Kidney epithelial cell (primary cell): ENCODE data around the gene MARCHF7. TPM values are rescaled to one million over a fixed set of nuclear protein-coding genes. Genes with fewer than 3 reads are reported as not detected.
"Not testable (repeated sequence)": the region's sequence is repeated elsewhere in the genome, so short reads cannot be mapped to it uniquely, and the experiment has no call there.

ENCODE experiments used
- DNase-seq: peaks from one replicate; pipeline ENCODE4 v3.0.0-alpha.2; 2010; ENCODE audit warnings: low read depth
- H3K27me3 ChIP-seq: 2 replicates; pipeline ENCODE4 v1.6.0; 2011; ENCODE audit warnings: low read length; ENCODE audit not compliant: control insufficient read depth, insufficient read depth
- H3K36me3 ChIP-seq: 2 replicates; pipeline ENCODE4 v1.5.1; 2011; ENCODE audit warnings: low read length; ENCODE audit not compliant: control insufficient read depth, insufficient read depth
- H3K4me3 ChIP-seq: 2 replicates; pipeline ENCODE4 v1.5.1; 2011; ENCODE audit warnings: low read depth, mild to moderate bottlenecking, control low read depth, low read length
- total RNA-seq: library from RNA; depleted of rRNA; stranded (reverse); fragments of >200 nt; gene quantifications from 2 replicates; pipeline ENCODE4 v1.2.3, GENCODE V29; 2015
- TF ChIP-seq, protein P1 (sequence below): IDR thresholded peaks from 2 replicates; pipeline ENCODE4 v1.5.1; 2011; ENCODE audit warnings: mild to moderate bottlenecking, moderate library complexity, low read length, control low read depth, inconsistent platforms; ENCODE audit not compliant: insufficient read depth, poor library complexity, severe bottlenecking

MARCHF7 gene
- total RNA-seq, 1 donor from 2014 or later, result 87.6 TPM

GRCh38 chr2:159737917-159738296 is 25.6 kb downstream of the MARCHF7 start:
- Histone ChIP-seq H3K36me3 (peaks cover 4% of the 10 kb centered on the region), H3K27me3 (no peaks in the 10 kb centered on the region), H3K4me3 (no peak overlapping the region)
- TF ChIP-seq, protein P1, sequence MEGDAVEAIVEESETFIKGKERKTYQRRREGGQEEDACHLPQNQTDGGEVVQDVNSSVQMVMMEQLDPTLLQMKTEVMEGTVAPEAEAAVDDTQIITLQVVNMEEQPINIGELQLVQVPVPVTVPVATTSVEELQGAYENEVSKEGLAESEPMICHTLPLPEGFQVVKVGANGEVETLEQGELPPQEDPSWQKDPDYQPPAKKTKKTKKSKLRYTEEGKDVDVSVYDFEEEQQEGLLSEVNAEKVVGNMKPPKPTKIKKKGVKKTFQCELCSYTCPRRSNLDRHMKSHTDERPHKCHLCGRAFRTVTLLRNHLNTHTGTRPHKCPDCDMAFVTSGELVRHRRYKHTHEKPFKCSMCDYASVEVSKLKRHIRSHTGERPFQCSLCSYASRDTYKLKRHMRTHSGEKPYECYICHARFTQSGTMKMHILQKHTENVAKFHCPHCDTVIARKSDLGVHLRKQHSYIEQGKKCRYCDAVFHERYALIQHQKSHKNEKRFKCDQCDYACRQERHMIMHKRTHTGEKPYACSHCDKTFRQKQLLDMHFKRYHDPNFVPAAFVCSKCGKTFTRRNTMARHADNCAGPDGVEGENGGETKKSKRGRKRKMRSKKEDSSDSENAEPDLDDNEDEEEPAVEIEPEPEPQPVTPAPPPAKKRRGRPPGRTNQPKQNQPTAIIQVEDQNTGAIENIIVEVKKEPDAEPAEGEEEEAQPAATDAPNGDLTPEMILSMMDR, result no peak
- DNase-seq, result no peak

DNA sequence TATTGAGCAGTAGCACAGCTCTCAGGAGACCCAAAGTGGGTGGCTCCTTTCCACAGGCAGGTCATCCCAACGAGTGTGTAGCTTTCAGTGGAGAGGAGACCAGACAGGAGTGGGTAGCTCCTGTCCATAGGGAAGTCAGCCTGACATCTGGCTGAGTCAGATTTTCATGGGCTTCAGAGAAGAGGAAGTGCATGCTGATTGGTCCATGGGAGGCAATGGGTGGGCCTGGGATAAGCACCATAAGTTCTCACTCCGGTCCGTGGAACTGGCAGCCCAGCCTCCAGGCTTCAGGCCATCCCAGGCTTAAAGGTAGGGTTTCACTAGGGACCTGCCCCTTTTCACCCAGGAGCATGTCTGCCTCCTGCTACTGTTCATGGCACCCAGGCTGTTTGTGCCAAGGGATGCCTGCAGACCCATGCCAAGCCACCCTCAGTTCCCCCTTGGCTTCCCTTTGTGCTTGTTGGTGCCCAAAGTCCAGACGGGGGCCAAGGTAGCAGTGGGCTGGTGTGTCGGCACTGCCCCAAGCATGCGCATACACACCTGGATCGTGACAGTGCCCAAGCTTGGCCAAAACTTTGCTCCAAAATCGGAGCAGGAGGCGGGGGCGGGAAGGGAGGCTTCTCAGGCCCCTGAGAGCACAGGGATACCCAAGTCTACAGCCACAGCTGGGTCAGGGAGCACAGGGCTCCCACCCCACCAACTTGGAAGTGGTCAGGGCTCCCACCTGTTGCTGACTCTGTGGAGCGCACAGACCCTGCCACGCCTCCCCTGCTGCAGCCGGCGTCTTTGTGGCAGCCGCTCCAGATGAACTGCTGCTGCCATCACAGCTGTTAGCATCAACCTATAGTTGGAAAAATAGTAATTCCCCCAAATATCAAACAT is 26.4 kb downstream of the MARCHF7 start:
- TF ChIP-seq, protein P1, result no peak
- peaks cover 4% of the 10 kb centered on the region for H3K36me3 ChIP-seq
- DNase-seq, result no peak

GRCh38 chr2:159742846-159743245 is 30.5 kb downstream of the MARCHF7 start:
- DNase-seq, result no peak
- Histone ChIP-seq H3K36me3 (peaks cover under 1% of the 10 kb centered on the region), H3K4me3 (no peak overlapping the region), H3K27me3 (no peaks in the 10 kb centered on the region)
- TF ChIP-seq, protein P1, result no peak

More for the DNA sequence above, 26.4 kb downstream of the MARCHF7 start:
- Histone ChIP-seq H3K27me3 (no peaks in the 10 kb centered on the region), H3K4me3 (no peak overlapping the region)

DNA sequence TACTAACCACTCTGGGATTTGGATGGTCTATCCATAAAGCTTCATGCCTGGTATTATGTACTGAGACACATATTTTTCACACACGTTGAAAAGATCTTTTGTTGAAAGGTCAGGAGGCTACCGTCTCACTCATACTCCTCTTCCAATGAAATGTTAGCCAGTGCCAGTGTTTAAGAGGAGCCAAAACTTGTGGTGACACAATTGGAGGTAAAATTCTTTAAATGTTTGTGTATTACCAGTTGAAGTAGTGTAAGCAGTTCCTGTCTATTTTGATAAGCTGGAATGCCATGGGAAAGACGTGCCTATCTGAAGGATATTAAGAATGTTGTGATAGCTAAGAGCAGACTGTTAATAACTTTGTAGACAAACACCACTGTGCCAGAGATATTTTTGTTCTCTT is 32.1 kb downstream of the MARCHF7 start:
- no peak for DNase-seq
- H3K4me3 ChIP-seq, result no peak overlapping the region
- no peaks in the 10 kb centered on the region for H3K36me3 ChIP-seq

GRCh38 chr2:159745237-159745636 is 32.9 kb downstream of the MARCHF7 start:
- H3K4me3 ChIP-seq, H3K27me3 ChIP-seq, H3K36me3 ChIP-seq, DNase-seq: not testable (repeated sequence)

More for the DNA sequence above, 32.1 kb downstream of the MARCHF7 start:
- no peaks in the 10 kb centered on the region for H3K27me3 ChIP-seq
- TF ChIP-seq, protein P1, result no peak

- TF ChIP-seq, protein P1, result no peak
- H3K4me3 ChIP-seq, result no peak overlapping the region
- no peaks in the 10 kb centered on the region for H3K27me3 ChIP-seq
- H3K36me3 ChIP-seq, result no peaks in the 10 kb centered on the region
- DNase-seq, result no peak
These were observed 35.8 kb downstream of the MARCHF7 start for GRCh38 chr2:159748089-159748488.
